H1 (cell line): ENCODE data around the gene GCHFR. TPM values are rescaled to one million over a fixed set of nuclear protein-coding genes. Genes with fewer than 3 reads are reported as not detected.

Experiments used
- CTCF ChIA-PET: fragments of 300-600 bp; sonication (Branson Sonifier 250); formaldehyde crosslinking; loops from one replicate; lab custom pipeline; 2021; ENCODE audit not compliant: partially characterized antibody; lab: Charles Lee
- POLR2A ChIA-PET: fragments of 300-600 bp; sonication (Branson Sonifier 250); formaldehyde crosslinking; loops from one replicate; lab custom pipeline; 2021; ENCODE audit warnings: inconsistent platforms; ENCODE audit not compliant: partially characterized antibody; lab: Charles Lee
- DNase-seq, 2 experiments: peaks; one replicate each; pipeline versions ENCODE4 v3.0.0 to v3.0.0-alpha.2; 2010 to 2022; ENCODE audit warnings: low spot score in 2 of 2, low read depth in 1 of 2, mixed read lengths in 1 of 2
- FAIRE-seq: peaks from 2 replicates; lab custom pipeline; 2011; peaks lifted over from hg19 to GRCh38; lab: Jason Lieb, UNC
- H2AFZ ChIP-seq: 2 replicates; pipeline ENCODE4 v1.8.1; 2012; ENCODE audit warnings: low read length, inconsistent platforms
- H2AK5ac ChIP-seq: 2 replicates; pipeline ENCODE4 v1.6.1; 2013; ENCODE audit warnings: low read depth, low read length
- H2BK120ac ChIP-seq: replicated peaks from 2 replicates; pipeline ENCODE3; 2013; ENCODE audit warnings: low read depth, low read length, inconsistent platforms
- H2BK12ac ChIP-seq: 2 replicates; pipeline ENCODE4 v1.6.1; 2013; ENCODE audit warnings: low read depth, low read length
- H2BK15ac ChIP-seq: 2 replicates; pipeline ENCODE4 v1.6.1; 2013; ENCODE audit warnings: low read length
- H2BK20ac ChIP-seq: 2 replicates; pipeline ENCODE4 v1.6.1; 2013; ENCODE audit warnings: low read length
- H2BK5ac ChIP-seq: 2 replicates; pipeline ENCODE4 v1.6.1; 2013; ENCODE audit warnings: low read depth, low read length
- H3K14ac ChIP-seq: 2 replicates; pipeline ENCODE4 v1.6.1; 2013; ENCODE audit warnings: inconsistent platforms; ENCODE audit not compliant: insufficient read length
- H3K18ac ChIP-seq: 2 replicates; pipeline ENCODE4 v1.6.1; 2013; ENCODE audit warnings: low read length; ENCODE audit errors: extremely low read depth
- H3K23ac ChIP-seq: 2 replicates; pipeline ENCODE4 v1.6.1; 2013; ENCODE audit warnings: inconsistent platforms; ENCODE audit not compliant: insufficient read length
- H3K23me2 ChIP-seq: 2 replicates; pipeline ENCODE4 v1.6.1; 2013; ENCODE audit warnings: low read depth, low read length
- H3K27ac ChIP-seq: 2 replicates; pipeline ENCODE4 v1.6.1; 2011; ENCODE audit warnings: low read depth, low read length, inconsistent platforms
- H3K27me3 ChIP-seq, 4 experiments: replicated peaks in 1 of 4; 1 replicate in 1 of 4; 2 replicates in 3 of 4; pipeline versions ENCODE4 v1.6.1 to v1.8.1; 2011 to 2013; ENCODE audit warnings: low read length in 3 of 4, mild to moderate bottlenecking in 3 of 4, inconsistent platforms in 2 of 4, mixed read lengths in 2 of 4, moderate library complexity in 1 of 4; ENCODE audit not compliant: control insufficient read depth in 3 of 4, insufficient read depth in 3 of 4; ENCODE audit errors: extremely low read depth in 1 of 4
- H3K36me3 ChIP-seq, 4 experiments: 2 replicates each; pipeline versions ENCODE4 v1.6.1 to v1.8.1; 2011 to 2013; ENCODE audit warnings: mild to moderate bottlenecking in 4 of 4, low read length in 3 of 4, moderate library complexity in 2 of 4, control low read depth in 1 of 4, inconsistent platforms in 1 of 4; ENCODE audit not compliant: insufficient read depth in 4 of 4, control insufficient read depth in 2 of 4
- H3K4ac ChIP-seq: replicated peaks from 2 replicates; pipeline ENCODE3; 2013; ENCODE audit warnings: low read length, low read depth, mixed read lengths, inconsistent platforms; ENCODE audit not compliant: insufficient read length
- H3K4me1 ChIP-seq, 4 experiments: replicated peaks in 1 of 4; 1 replicate in 1 of 4; 2 replicates in 3 of 4; pipeline versions ENCODE4 v1.6.1 to v1.8.1; 2011 to 2013; ENCODE audit warnings: low read length in 3 of 4, inconsistent platforms in 2 of 4, mixed read lengths in 1 of 4; ENCODE audit not compliant: insufficient read depth in 4 of 4, control insufficient read depth in 3 of 4
- H3K4me2 ChIP-seq, 2 experiments: 2 replicates each; pipeline versions ENCODE4 v1.6.1 to v1.8.1; 2011 to 2013; ENCODE audit warnings: low read depth in 2 of 2, low read length in 2 of 2, control low read depth in 1 of 2, inconsistent platforms in 1 of 2, mild to moderate bottlenecking in 1 of 2; ENCODE audit not compliant: insufficient read depth in 1 of 2
- H3K4me3 ChIP-seq, 4 experiments: fragments of 200-600, 300-600 bp in 1 of 4; sonication (generic), shearing (Covaris generic), sonication (Bioruptor Twin) in 1 of 4; 2 replicates each; pipeline versions ENCODE4 v1.5.1 to v1.8.1; 2011 to 2016; ENCODE audit warnings: low read length in 4 of 4, low read depth in 3 of 4, control low read depth in 2 of 4, inconsistent platforms in 2 of 4, mild to moderate bottlenecking in 2 of 4, mixed read lengths in 1 of 4, moderate library complexity in 1 of 4; ENCODE audit not compliant: insufficient read depth in 2 of 4; ENCODE audit errors: extremely low read depth in 1 of 4
- H3K56ac ChIP-seq: replicated peaks from 2 replicates; pipeline ENCODE3; 2013; ENCODE audit warnings: low read depth, mild to moderate bottlenecking, mixed read lengths, low read length, inconsistent platforms; ENCODE audit not compliant: insufficient read length
- H3K79me1 ChIP-seq: 2 replicates; pipeline ENCODE4 v1.6.1; 2013; ENCODE audit warnings: low read depth, low read length, control low read depth
- H3K79me2 ChIP-seq, 2 experiments: 2 replicates each; pipeline versions ENCODE4 v1.6.1 to v1.8.1; 2012 to 2013; ENCODE audit warnings: low read length in 2 of 2, mild to moderate bottlenecking in 2 of 2, inconsistent platforms in 1 of 2; ENCODE audit not compliant: insufficient read depth in 2 of 2, control insufficient read depth in 1 of 2
- H3K9ac ChIP-seq, 4 experiments: replicated peaks in 1 of 4; 1 replicate in 1 of 4; 2 replicates in 3 of 4; pipeline versions ENCODE4 v1.6.1 to v1.8.1; 2011 to 2013; ENCODE audit warnings: low read depth in 3 of 4, low read length in 3 of 4, control low read depth in 2 of 4, mild to moderate bottlenecking in 2 of 4, moderate library complexity in 2 of 4, inconsistent platforms in 1 of 4; ENCODE audit errors: extremely low read depth in 1 of 4
- H3K9me3 ChIP-seq, 2 experiments: 2 replicates each; pipeline versions ENCODE4 v1.6.1 to v1.8.1; 2012 to 2013; ENCODE audit warnings: mild to moderate bottlenecking in 2 of 2, moderate library complexity in 2 of 2, control low read depth in 1 of 2, inconsistent platforms in 1 of 2, low read depth in 1 of 2, low read length in 1 of 2, mixed read lengths in 1 of 2; ENCODE audit not compliant: insufficient read depth in 2 of 2
- H4K20me1 ChIP-seq, 2 experiments: replicated peaks in 1 of 2; 2 replicates each; pipeline versions ENCODE3 to v1.8.1; 2011 to 2013; ENCODE audit warnings: inconsistent platforms in 2 of 2, low read length in 2 of 2, mild to moderate bottlenecking in 1 of 2; ENCODE audit not compliant: insufficient read depth in 2 of 2, control insufficient read depth in 1 of 2
- H4K5ac ChIP-seq: 2 replicates; pipeline ENCODE4 v1.6.1; 2013; ENCODE audit warnings: low read length, low read depth, mixed read lengths, inconsistent platforms; ENCODE audit not compliant: insufficient read length
- H4K8ac ChIP-seq: 2 replicates; pipeline ENCODE4 v1.8.0; 2013; ENCODE audit warnings: mild to moderate bottlenecking, moderate library complexity, low read length, inconsistent platforms; ENCODE audit not compliant: insufficient read depth; ENCODE audit errors: extremely low read depth
- H4K91ac ChIP-seq: replicated peaks from 2 replicates; pipeline ENCODE3; 2013; ENCODE audit warnings: low read length, mixed read lengths, inconsistent platforms; ENCODE audit not compliant: insufficient read length
- JUN ChIP-seq: IDR thresholded peaks from 2 replicates; pipeline ENCODE4 v1.6.1; 2011; ENCODE audit warnings: low read depth, mild to moderate bottlenecking, improper control_type of control experiment, low read length
- NANOG ChIP-seq: IDR thresholded peaks from 2 replicates; pipeline ENCODE4 v1.6.1; 2011; ENCODE audit warnings: low read length, low read depth, mild to moderate bottlenecking, inconsistent platforms; ENCODE audit not compliant: insufficient read depth, poor library complexity, severe bottlenecking
- RAD21 ChIP-seq, 2 experiments: IDR thresholded peaks in 1 of 2; conservative IDR thresholded peaks in 1 of 2; 2 replicates each; pipeline ENCODE4 v1.6.1; 2011; ENCODE audit warnings: low read depth in 2 of 2, low read length in 2 of 2, improper control_type of control experiment in 1 of 2, inconsistent platforms in 1 of 2, mild to moderate bottlenecking in 1 of 2, moderate library complexity in 1 of 2
- SUZ12 ChIP-seq: fragments of 200-600 bp; sonication (generic); IDR thresholded peaks from 2 replicates; pipeline ENCODE4 v1.6.1; 2012; ENCODE audit warnings: mild to moderate bottlenecking, inconsistent platforms, low read length, moderate library complexity, mixed read lengths
- WGBS, 2 experiments: shearing (Covaris generic) in 1 of 2; methylation state at CpG; one replicate each; pipeline versions ENCODE4 v1.1.6 to v1.1.7; 2013 to 2015; ENCODE audit warnings: low lambda C conversion rate in 2 of 2, mixed read lengths in 2 of 2, inconsistent platforms in 1 of 2, low coverage in 1 of 2, missing lambda C conversion rate in 1 of 2; ENCODE audit not compliant: insufficient replicate concordance in 2 of 2, insufficient coverage in 1 of 2, insufficient read length in 1 of 2; ENCODE audit errors: extremely low coverage in 1 of 2, missing lambda C conversion rate in 1 of 2; 5-methylcytosine and 5-hydroxymethylcytosine counted together
- polyA plus RNA-seq, 7 experiments: library from polyadenylated mRNA; depleted of rRNA in 3 of 7; stranded (reverse) in 5 of 7; unstranded in 2 of 7; fragments of >200 nt in 5 of 7; fragments of 200-250 nt in 2 of 7; gene quantifications; 1 replicate in 5 of 7; 2 replicates in 1 of 7; 4 replicates in 1 of 7; pipeline versions ENCODE4 v1.2.1 to v1.2.3, GENCODE V29; 2011 to 2013; ENCODE audit warnings: missing spikeins in 2 of 7, mixed read lengths in 2 of 7
- total RNA-seq: library from RNA; stranded (reverse); fragmentation: NEBNext Ultra II Directional; extraction: Animal tissue kit (Norgen Biotek cat#: 25700); gene quantifications from 2 replicates; pipeline ENCODE4 v1.2.1, GENCODE V29; 2021

The GCHFR gene
- total and polyA plus RNA-seq, 2 of the 8 experiments (the other 6 are each of a cell fraction or from before 2014, with no cell fraction given): 25.9 to 81.5 TPM

DNA sequence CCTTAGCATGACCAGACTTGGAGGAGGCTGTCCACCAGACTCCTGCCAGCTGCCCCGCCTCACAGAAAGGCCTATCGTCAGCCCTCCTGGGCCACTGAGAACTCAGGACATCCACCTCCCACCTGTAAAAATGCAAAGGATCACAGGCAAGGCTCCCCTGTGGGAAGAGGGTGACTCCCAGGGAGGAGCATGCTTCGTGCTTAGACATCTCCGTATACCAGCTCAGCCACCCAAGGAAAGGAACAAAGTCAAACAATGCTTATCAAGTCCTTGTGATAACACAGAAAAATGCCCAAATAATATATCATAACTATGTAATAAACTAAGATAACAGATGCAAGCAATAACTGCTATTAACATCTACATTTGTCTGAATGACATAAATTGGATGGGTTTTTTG, 13.0 kb upstream of the GCHFR start:
- no peak overlapping the region for H3K18ac ChIP-seq

More for the DNA sequence above, 13.0 kb upstream of the GCHFR start:
- H3K9me3 ChIP-seq: no peaks in the 10 kb centered on the region
- no peak overlapping the region for H4K91ac ChIP-seq
- no peak overlapping the region for H3K23ac ChIP-seq
- H2BK5ac ChIP-seq: no peak overlapping the region
- peaks cover 0 to 9% (median 0%) of the 10 kb centered on the region in 4 experiments; a peak in 2 of 8 replicates for H3K36me3 ChIP-seq
- 0 out of 7 replicates have a peak, but pooled peaks cover 0 to under 1% (median 0%) of the 10 kb centered on the region in 4 experiments for H3K4me1 ChIP-seq
- no peak overlapping the region for H2BK120ac ChIP-seq
- no peak overlapping the region for H3K4me3 ChIP-seq
- no peak overlapping the region for H3K4me2 ChIP-seq
- no peak for TF ChIP-seq SUZ12
- TF ChIP-seq NANOG: no peak
- no peak for TF ChIP-seq JUN
- no peak for TF ChIP-seq RAD21 (IDR thresholded peaks at IDR 0.05 in 1 of 2, conservative IDR thresholded peaks at IDR 0.05 in 1 of 2; ENCODE audit: low read depth in 2 of 2, low read length in 2 of 2)
- TF ChIP-seq, all 59 proteins: peak for 0
- H2BK15ac ChIP-seq: no peak overlapping the region
- H3K4ac ChIP-seq: no peak overlapping the region
- peaks cover 5% of the 10 kb centered on the region; the same call in 1 of the 2 replicates for H3K23me2 ChIP-seq
- CTCF ChIA-PET: interaction anchor here (0.6 to 5.4 kb wide), 13 partner anchors 8 to 141 kb away, joined by 3 to 63 read pairs (median 5); no protein-coding TSS in a partner anchor
- no peaks in the 10 kb centered on the region for H4K20me1 ChIP-seq
- H3K9ac ChIP-seq: no peak overlapping the region
- peaks cover 2% of the 10 kb centered on the region; the same call in 1 of the 2 replicates for H3K79me1 ChIP-seq
- H4K5ac ChIP-seq: no peak overlapping the region
- no peak overlapping the region for H3K27ac ChIP-seq
- peaks cover 0 to 22% of the 10 kb centered on the region in 2 experiments; a peak in 2 of 4 replicates for H3K79me2 ChIP-seq
- no peak overlapping the region for H2BK12ac ChIP-seq
- FAIRE-seq: no peak
- WGBS, 2 experiments: 85% methylated on average over 4 of the region's 4 CpGs; no CpG with 5 or more reads in 1 of the 2 experiments
- H2BK20ac ChIP-seq: no peak overlapping the region
- no peak overlapping the region for H3K56ac ChIP-seq
- DNase-seq: no peak
- H3K27me3 ChIP-seq: no peaks in the 10 kb centered on the region
- no peak overlapping the region for H3K14ac ChIP-seq
- no peak overlapping the region for H2AFZ ChIP-seq
- no peak overlapping the region for H2AK5ac ChIP-seq
- H4K8ac ChIP-seq: no peak overlapping the region
- POLR2A ChIA-PET: interaction anchor here (1.2 to 1.4 kb wide), 2 partner anchors 11 to 25 kb away, joined by 3 to 4 read pairs; no protein-coding TSS in a partner anchor
